ENCODE measurements around the gene CHMP3.
"Not testable (repeated sequence)": the region's sequence is repeated elsewhere in the genome, so short reads cannot be mapped to it uniquely, and the experiment has no call there.

The CHMP3 gene

GRCh38 chr2:86512892-86513291, 50.4 kb downstream of the CHMP3 start:
- no peak for DNase-seq

- DNase-seq, result no peak
Measured at GRCh38 chr2:86512034-86512433, 51.2 kb downstream of the CHMP3 start.

GRCh38 chr2:86510436-86510933, 52.8 kb downstream of the CHMP3 start:
- DNase-seq, result no peak

- no peak for DNase-seq
Measured at GRCh38 chr2:86507600-86507999, 55.6 kb downstream of the CHMP3 start.

GRCh38 chr2:86500325-86501083, 62.7 kb downstream of the CHMP3 start:
- no peak for DNase-seq

- no peak for DNase-seq
Measured at GRCh38 chr2:86499326-86499725, 63.9 kb downstream of the CHMP3 start.

GRCh38 chr2:86498468-86499260, 64.6 kb downstream of the CHMP3 start:
- DNase-seq, result no peak

- DNase-seq, result not testable (repeated sequence)
Measured at GRCh38 chr2:86496391-86496790, 66.9 kb downstream of the CHMP3 start.

- no peak for DNase-seq
Measured at GRCh38 chr2:86492048-86492453, 71.2 kb downstream of the CHMP3 start.

GRCh38 chr2:86491088-86491487, 72.2 kb downstream of the CHMP3 start:
- no peak for DNase-seq

GRCh38 chr2:86490245-86490644, 73.0 kb downstream of the CHMP3 start:
- no peak for DNase-seq

- no peak for DNase-seq
Measured at GRCh38 chr2:86489542-86489941, 73.7 kb downstream of the CHMP3 start.

- DNase-seq, result no peak
Measured at GRCh38 chr2:86488561-86489250, 74.5 kb downstream of the CHMP3 start.

- no peak for DNase-seq
Measured at GRCh38 chr2:86487062-86487461, 76.2 kb downstream of the CHMP3 start.

- no peak for DNase-seq
Measured at GRCh38 chr2:86485802-86486201, 77.4 kb downstream of the CHMP3 start.

GRCh38 chr2:86485103-86485502, 78.1 kb downstream of the CHMP3 start:
- DNase-seq, result no peak

GRCh38 chr2:86484385-86484784, 78.9 kb downstream of the CHMP3 start:
- DNase-seq, result no peak

- DNase-seq, result no peak
Measured at GRCh38 chr2:86482034-86482433, 81.2 kb downstream of the CHMP3 start.

- DNase-seq, result peak in 20 of 56 donors; percentile 1 to 49 (median 20)
Measured at GRCh38 chr2:86480105-86480504, 83.1 kb downstream of the CHMP3 start.

GRCh38 chr2:86477349-86477748, 85.9 kb downstream of the CHMP3 start:
- DNase-seq, result no peak

- no peak for DNase-seq
Measured at GRCh38 chr2:86476918-86477317, 86.3 kb downstream of the CHMP3 start.

GRCh38 chr2:86476092-86476491, 87.2 kb downstream of the CHMP3 start:
- DNase-seq, result no peak

All from nucleus accumbens (tissue), 56 donors.